MM.1S (cell line): ENCODE data around the gene LATS1.

Experiments used
- CTCF ChIP-seq: fragments of 300-600 bp; sonication (generic); IDR thresholded peaks from 2 replicates; pipeline ENCODE4 v1.5.1; 2016; ENCODE audit warnings: antibody characterized with exemption, low read length, mixed read lengths
- EZH2 ChIP-seq: fragments of 300-600 bp; sonication (generic); optimal IDR thresholded peaks from 2 replicates; pipeline ENCODE3; 2017; ENCODE audit warnings: low read depth, mild to moderate bottlenecking, antibody characterized with exemption, low read length, mixed read lengths

- TF ChIP-seq CTCF (no peak), EZH2 (no peak)
Measured at GRCh38 chr6:149728499-149729234, 10.8 kb upstream of the LATS1 start.
